ENCODE measurements around the gene DTNB.

DTNB gene

GRCh38 chr2:25362434-25363145, 310.8 kb downstream of the DTNB start:
- TF ChIP-seq, protein P1, sequence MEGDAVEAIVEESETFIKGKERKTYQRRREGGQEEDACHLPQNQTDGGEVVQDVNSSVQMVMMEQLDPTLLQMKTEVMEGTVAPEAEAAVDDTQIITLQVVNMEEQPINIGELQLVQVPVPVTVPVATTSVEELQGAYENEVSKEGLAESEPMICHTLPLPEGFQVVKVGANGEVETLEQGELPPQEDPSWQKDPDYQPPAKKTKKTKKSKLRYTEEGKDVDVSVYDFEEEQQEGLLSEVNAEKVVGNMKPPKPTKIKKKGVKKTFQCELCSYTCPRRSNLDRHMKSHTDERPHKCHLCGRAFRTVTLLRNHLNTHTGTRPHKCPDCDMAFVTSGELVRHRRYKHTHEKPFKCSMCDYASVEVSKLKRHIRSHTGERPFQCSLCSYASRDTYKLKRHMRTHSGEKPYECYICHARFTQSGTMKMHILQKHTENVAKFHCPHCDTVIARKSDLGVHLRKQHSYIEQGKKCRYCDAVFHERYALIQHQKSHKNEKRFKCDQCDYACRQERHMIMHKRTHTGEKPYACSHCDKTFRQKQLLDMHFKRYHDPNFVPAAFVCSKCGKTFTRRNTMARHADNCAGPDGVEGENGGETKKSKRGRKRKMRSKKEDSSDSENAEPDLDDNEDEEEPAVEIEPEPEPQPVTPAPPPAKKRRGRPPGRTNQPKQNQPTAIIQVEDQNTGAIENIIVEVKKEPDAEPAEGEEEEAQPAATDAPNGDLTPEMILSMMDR (IDR thresholded peaks at IDR 0.05; ENCODE audit: insufficient read depth, low read length, missing control alignments) = no peak
- ChIA-PET POLR2A (no interaction called here), CTCF (interaction anchor here (0.6 to 6.5 kb wide), 63 partner anchors 11 to 417 kb away, joined by 3 to 184 read pairs (median 5); partner anchors contain the start of gene DNMT3A)
- DNase-seq (ENCODE audit: low read depth, low spot score) = no peak
- H3K4me3 ChIP-seq (ENCODE audit: low read depth, low read length) = peak overlapping the region; percentile 44

DNA sequence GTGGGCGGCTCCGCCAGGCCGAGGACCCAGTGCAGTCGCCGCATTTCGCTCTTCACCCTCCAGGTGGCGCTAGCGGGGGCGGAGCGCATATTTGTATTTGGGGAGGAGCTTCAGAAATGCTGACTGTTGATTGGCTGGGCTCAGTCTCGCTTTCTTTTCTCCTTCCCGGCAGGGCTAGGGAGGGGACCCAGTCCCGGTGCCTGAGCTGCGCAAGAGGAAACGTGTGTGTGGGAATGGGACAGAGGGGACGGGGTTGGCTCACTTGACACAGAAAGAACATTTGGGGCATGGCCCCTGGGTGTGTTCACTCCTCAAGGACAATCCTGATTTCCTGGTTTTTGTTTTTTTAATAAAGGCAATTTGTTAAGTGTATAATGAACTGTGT, 311.3 kb downstream of the DTNB start:
- DNase-seq (ENCODE audit: low read depth, low spot score) = peak; percentile 31

DNA sequence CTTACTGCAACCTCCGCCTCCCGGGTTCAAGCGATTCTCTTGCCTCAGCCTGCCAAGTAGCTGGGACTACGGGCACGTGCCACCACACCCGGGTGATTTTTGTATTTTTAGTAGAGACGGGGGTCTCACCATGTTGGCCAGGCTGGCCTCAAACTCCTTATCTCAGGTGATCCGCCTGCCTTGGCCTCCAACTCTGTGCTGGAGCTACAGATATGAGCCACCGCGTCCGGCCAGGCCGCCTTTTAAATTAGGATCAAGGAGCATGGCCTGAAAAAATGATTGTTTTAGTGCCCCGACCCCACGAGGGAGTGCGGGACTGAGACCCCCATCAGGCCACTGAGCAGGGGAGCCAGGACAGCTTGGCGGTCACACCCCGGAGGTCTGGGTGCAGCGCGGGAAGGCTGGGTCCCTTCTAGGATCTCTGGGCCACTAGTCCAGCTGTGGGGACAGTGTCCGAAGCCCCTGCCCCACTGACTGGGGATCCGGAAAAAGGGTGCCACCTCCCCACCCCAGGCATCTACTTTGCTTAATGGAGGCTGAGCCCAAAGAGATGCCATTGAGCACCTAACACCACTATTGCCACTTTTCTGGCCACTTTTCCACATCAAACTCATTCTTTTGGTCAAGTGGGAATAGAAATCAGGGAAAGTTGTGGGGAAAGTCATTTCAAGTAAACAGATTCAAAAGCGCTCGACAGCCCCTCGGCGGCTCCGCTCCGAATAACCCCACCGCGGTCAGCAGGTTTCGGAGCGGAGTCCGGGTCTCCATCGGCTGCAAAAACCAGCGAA, 311.9 kb downstream of the DTNB start:
- ChIA-PET CTCF (interaction anchor here (0.6 to 6.5 kb wide), 56 partner anchors 12 to 416 kb away, joined by 3 to 184 read pairs (median 5); partner anchors contain the start of gene DNMT3A), POLR2A (no interaction called here)
- peak overlapping the region; percentile 26 for H3K4me3 ChIP-seq (ENCODE audit: low read depth, low read length)
- no peak for DNase-seq (ENCODE audit: low read depth, low spot score)
- TF ChIP-seq, protein P1 (IDR thresholded peaks at IDR 0.05; ENCODE audit: insufficient read depth, low read length, missing control alignments) = no peak

More for the DNA sequence above, 311.3 kb downstream of the DTNB start:
- TF ChIP-seq, protein P1 (IDR thresholded peaks at IDR 0.05; ENCODE audit: insufficient read depth, low read length, missing control alignments) = peak; percentile 95
- POLR2A ChIA-PET = no interaction called here
- H3K4me3 ChIP-seq (ENCODE audit: low read depth, low read length) = peak overlapping the region; percentile 44
- CTCF ChIA-PET = interaction anchor here (0.6 to 6.5 kb wide), 63 partner anchors 12 to 417 kb away, joined by 3 to 184 read pairs (median 5); partner anchors contain the start of gene DNMT3A

DNA sequence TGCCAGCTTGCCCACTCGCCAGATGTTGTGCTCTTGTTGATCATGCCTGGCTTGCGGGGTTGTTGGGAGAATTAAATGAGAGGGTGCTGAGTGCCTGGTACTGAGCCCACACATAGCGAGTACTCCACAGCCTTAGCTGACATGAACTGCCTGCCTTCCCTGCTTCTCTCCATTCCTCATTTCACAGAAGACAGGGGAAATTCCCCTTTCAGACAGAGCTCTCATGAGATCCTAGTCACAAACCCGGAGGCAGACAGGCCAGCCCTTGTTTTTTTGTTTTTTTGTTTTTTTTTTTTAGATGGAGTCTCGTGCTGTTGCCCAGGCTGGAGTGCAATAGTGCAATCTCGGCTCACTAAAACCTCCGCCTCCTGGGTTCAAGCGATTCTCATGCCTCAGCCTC, 314.5 kb downstream of the DTNB start:
- no peak overlapping the region for H3K4me3 ChIP-seq (ENCODE audit: low read depth, low read length)
- ChIA-PET POLR2A (no interaction called here), CTCF (interaction anchor here (0.9 to 6.5 kb wide), 3 partner anchors 10 to 49 kb away, joined by 3 to 184 read pairs (median 107); no protein-coding TSS in a partner anchor)
- TF ChIP-seq, protein P1 (IDR thresholded peaks at IDR 0.05; ENCODE audit: insufficient read depth, low read length, missing control alignments) = no peak
- no peak for DNase-seq (ENCODE audit: low read depth, low spot score)

DNA sequence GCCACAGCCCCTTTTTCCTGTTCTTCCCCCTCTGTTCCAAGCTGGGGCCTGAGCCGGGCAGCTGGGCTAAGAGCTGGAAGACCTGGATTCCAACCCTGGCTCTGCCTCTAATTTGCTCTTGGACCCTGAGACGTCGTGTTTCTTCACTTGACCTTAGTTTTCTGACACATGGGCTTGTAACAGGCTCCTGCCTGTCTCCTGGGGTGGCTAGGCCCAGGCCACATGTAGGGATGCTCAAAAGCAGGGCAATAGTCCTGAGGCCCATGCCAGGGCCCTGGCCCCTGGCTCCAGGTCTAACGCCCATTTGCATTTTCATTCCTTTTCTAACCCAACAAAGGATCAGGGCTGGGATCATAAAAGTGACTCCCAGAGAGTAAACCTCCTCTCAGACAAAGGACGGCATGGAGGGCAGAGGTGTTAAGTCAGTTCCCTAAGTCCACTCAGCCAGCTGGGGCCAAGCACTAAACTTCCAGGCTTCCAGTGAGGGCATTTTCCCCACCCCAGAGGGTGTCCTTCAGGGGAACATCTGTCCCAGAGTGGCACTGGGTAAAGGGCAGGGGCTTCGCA, 315.0 kb downstream of the DTNB start:
- TF ChIP-seq, protein P1 (IDR thresholded peaks at IDR 0.05; ENCODE audit: insufficient read depth, low read length, missing control alignments) = no peak
- POLR2A ChIA-PET = no interaction called here
- no peak for DNase-seq (ENCODE audit: low read depth, low spot score)
- H3K4me3 ChIP-seq (ENCODE audit: low read depth, low read length) = no peak overlapping the region
- CTCF ChIA-PET = interaction anchor here (6.5 kb wide), 2 partner anchors 9 to 15 kb away, joined by 107 to 184 read pairs; no protein-coding TSS in a partner anchor

- POLR2A ChIA-PET = no interaction called here
- TF ChIP-seq, protein P1 (IDR thresholded peaks at IDR 0.05; ENCODE audit: insufficient read depth, low read length, missing control alignments) = no peak
- no peak overlapping the region for H3K4me3 ChIP-seq (ENCODE audit: low read depth, low read length)
- CTCF ChIA-PET = no interaction called here
- no peak for DNase-seq (ENCODE audit: low read depth, low spot score)
These were observed 317.3 kb downstream of the DTNB start for GRCh38 chr2:25356088-25356487.

Data from AG04449 (cell line).